Sigmoid colon (tissue), 7 donors: Measurements from ENCODE around the gene CARMIL1. TPM values are rescaled to one million over a fixed set of nuclear protein-coding genes. Genes with fewer than 3 reads are reported as not detected.
"Not testable (repeated sequence)": the region's sequence is repeated elsewhere in the genome, so short reads cannot be mapped to it uniquely, and the experiment has no call there.

Experiments used
- DNase-seq: peaks from one replicate; pipeline ENCODE4 v3.0.0-alpha.2; 2019
- H3K27ac ChIP-seq, 4 donors: fragments of 200-600 bp; sonication (generic); one replicate each; pipeline ENCODE4 v1.5.1; 2016 to 2019; ENCODE audit warnings: mild to moderate bottlenecking in 1 of 4
- H3K27me3 ChIP-seq, 3 donors: fragments of 200-600 bp; sonication (generic); one replicate each; pipeline ENCODE4 v1.5.1; 2019; ENCODE audit warnings: mild to moderate bottlenecking in 1 of 3
- H3K36me3 ChIP-seq, 4 donors: fragments of 200-600 bp; sonication (generic); one replicate each; pipeline ENCODE4 v1.5.1; 2016 to 2019
- H3K4me1 ChIP-seq, 4 donors: fragments of 200-600 bp; sonication (generic); one replicate each; pipeline ENCODE4 v1.5.1; 2017 to 2019
- H3K4me3 ChIP-seq, 4 donors: fragments of 200-600 bp; sonication (generic); one replicate each; pipeline ENCODE4 v1.5.1; 2017 to 2019; ENCODE audit warnings: mild to moderate bottlenecking in 2 of 4, moderate library complexity in 1 of 4
- H3K9me3 ChIP-seq, 4 donors: fragments of 200-600 bp in 3 of 4; sonication (generic) in 3 of 4; one replicate each; pipeline versions ENCODE4 v1.5.1 to v1.6.1; 2013 to 2019
- CTCF ChIP-seq, 4 experiments: fragments of 450-650 bp in 3 of 4; fragments of 200-600 bp in 1 of 4; IDR thresholded peaks; one replicate each; pipeline ENCODE4 v1.5.1; 2016 to 2019; ENCODE audit warnings: antibody characterized with exemption in 4 of 4, mild to moderate bottlenecking in 3 of 4, moderate library complexity in 2 of 4
- EP300 ChIP-seq, 4 donors: sonication (generic); formaldehyde crosslinking; IDR thresholded peaks; one replicate each; pipeline ENCODE4 v1.6.1; 2017; ENCODE audit warnings: antibody characterized with exemption in 4 of 4
- POLR2A ChIP-seq, 2 donors: fragments of 450-650 bp; IDR thresholded peaks; one replicate each; pipeline ENCODE4 v1.6.1; 2016; ENCODE audit warnings: antibody characterized with exemption in 2 of 2, mild to moderate bottlenecking in 2 of 2, moderate library complexity in 2 of 2
- POLR2AphosphoS5 ChIP-seq, 4 donors: sonication (generic); formaldehyde crosslinking; IDR thresholded peaks; one replicate each; pipeline ENCODE4 v1.6.1; 2017; ENCODE audit warnings: antibody characterized with exemption in 4 of 4
- WGBS, 2 donors: extraction: QIAGEN DNeasy Blood & Tissue Kit; methylation state at CpG; one replicate each; pipeline ENCODE4 v1.1.7; 2013; 5-methylcytosine and 5-hydroxymethylcytosine counted together
- intact Hi-C: fragments of 100-400 bp; cut with DNase I; formaldehyde crosslinking; loops from one replicate; pipeline ENCODE4 v1.15.1; 2023
- polyA plus RNA-seq, 3 donors: library from polyadenylated mRNA; stranded (reverse); fragments of 200-250 nt; gene quantifications; one replicate each; pipeline ENCODE4 v1.2.3, GENCODE V29; 2013
- total RNA-seq, 4 donors: library from RNA; depleted of rRNA; stranded (reverse); fragments of >200 nt; gene quantifications; one replicate each; pipeline ENCODE4 v1.1.0, GENCODE V29; 2016
- donor health status: healthy with polysubstance abuse.
- donor health status: Bipolar disorder and iron deficiency.
- donor health status: healthy.

Gene CARMIL1
- total and polyA plus RNA-seq, 7 donors, result 3.4 to 24.0 (median 8.2) TPM

- no peak for DNase-seq
- H3K27me3 ChIP-seq, result no peaks in the 10 kb centered on the region
- H3K27ac ChIP-seq, result no peak overlapping the region
- H3K36me3 ChIP-seq, result no peaks in the 10 kb centered on the region
- 74 to 87% methylated on average over 4 of the region's 4 CpGs for WGBS, 2 donors
- TF ChIP-seq POLR2AphosphoS5 (IDR thresholded peaks at IDR 0.05) (no peak), CTCF (IDR thresholded peaks at IDR 0.05) (no peak), EP300 (IDR thresholded peaks at IDR 0.05) (no peak), POLR2A (IDR thresholded peaks at IDR 0.05) (no peak)
- H3K9me3 ChIP-seq, result no peaks in the 10 kb centered on the region
- intact Hi-C loops, result no loop called here
- H3K4me1 ChIP-seq, result no peaks in the 10 kb centered on the region
- no peak overlapping the region for H3K4me3 ChIP-seq
These were observed 300.8 kb downstream of the CARMIL1 start for GRCh38 chr6:25579902-25580495.

- H3K4me1 ChIP-seq, result no peaks in the 10 kb centered on the region
- no peaks in the 10 kb centered on the region for H3K9me3 ChIP-seq
- no peak for DNase-seq
- H3K27ac ChIP-seq, result no peak overlapping the region
- H3K36me3 ChIP-seq, result no peaks in the 10 kb centered on the region
- no peak overlapping the region for H3K4me3 ChIP-seq
- H3K27me3 ChIP-seq, result no peaks in the 10 kb centered on the region
- intact Hi-C loops, result no loop called here
- TF ChIP-seq CTCF (IDR thresholded peaks at IDR 0.05) (no peak), POLR2AphosphoS5 (IDR thresholded peaks at IDR 0.05) (no peak), POLR2A (IDR thresholded peaks at IDR 0.05) (no peak), EP300 (IDR thresholded peaks at IDR 0.05) (no peak)
- WGBS, 2 donors, result 95 to 96% methylated on average over 4 of the region's 4 CpGs
These were observed 302.9 kb downstream of the CARMIL1 start for GRCh38 chr6:25582101-25582500.

DNA sequence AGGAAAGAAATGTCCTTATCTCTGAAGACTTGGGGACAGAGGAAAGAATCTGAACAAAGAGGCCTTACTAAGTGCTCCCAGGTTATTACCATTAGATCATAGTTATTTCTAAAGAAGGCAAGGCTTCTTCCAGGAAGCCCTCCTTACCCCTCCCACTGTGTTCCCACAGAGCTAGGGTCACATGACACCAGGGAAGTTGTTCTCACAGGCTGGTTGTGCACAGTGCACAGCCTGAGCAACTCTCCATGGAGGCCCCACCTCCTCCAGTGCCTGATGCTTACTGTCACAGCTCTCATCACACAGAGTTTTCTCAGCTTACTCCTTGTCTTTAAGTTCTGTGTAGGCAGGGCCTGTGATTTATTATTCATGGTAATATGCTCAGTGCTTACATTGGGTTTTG lies 303.9 kb downstream of the CARMIL1 start:
- no peaks in the 10 kb centered on the region for H3K4me1 ChIP-seq
- no peak overlapping the region for H3K27ac ChIP-seq
- no peak for TF ChIP-seq POLR2A (IDR thresholded peaks at IDR 0.05)
- TF ChIP-seq EP300 (IDR thresholded peaks at IDR 0.05), result no peak
- no peak for TF ChIP-seq CTCF (IDR thresholded peaks at IDR 0.05)
- TF ChIP-seq POLR2AphosphoS5 (IDR thresholded peaks at IDR 0.05), result no peak
- no peaks in the 10 kb centered on the region for H3K27me3 ChIP-seq
- no peaks in the 10 kb centered on the region for H3K36me3 ChIP-seq
- no peak for DNase-seq
- intact Hi-C loops, result no loop called here
- H3K9me3 ChIP-seq, result no peaks in the 10 kb centered on the region
- H3K4me3 ChIP-seq, result no peak overlapping the region

GRCh38 chr6:25583906-25584305 lies 304.7 kb downstream of the CARMIL1 start:
- Histone ChIP-seq H3K36me3 (no peaks in the 10 kb centered on the region), H3K4me3 (no peak overlapping the region), H3K27ac (no peak overlapping the region), H3K27me3 (no peaks in the 10 kb centered on the region), H3K4me1 (no peaks in the 10 kb centered on the region), H3K9me3 (no peaks in the 10 kb centered on the region)
- intact Hi-C loops, result no loop called here
- no peak for DNase-seq
- 64 to 98% methylated on average over 3 of the region's 3 CpGs for WGBS, 2 donors
- TF ChIP-seq POLR2A (IDR thresholded peaks at IDR 0.05) (no peak), POLR2AphosphoS5 (IDR thresholded peaks at IDR 0.05) (no peak), CTCF (IDR thresholded peaks at IDR 0.05) (no peak), EP300 (IDR thresholded peaks at IDR 0.05) (no peak)

GRCh38 chr6:25585225-25585624 lies 306.1 kb downstream of the CARMIL1 start:
- H3K4me3 ChIP-seq, result no peak overlapping the region
- 94 to 96% methylated on average over 4 of the region's 4 CpGs for WGBS, 2 donors
- intact Hi-C loops, result no loop called here
- no peaks in the 10 kb centered on the region for H3K9me3 ChIP-seq
- H3K4me1 ChIP-seq, result no peaks in the 10 kb centered on the region
- TF ChIP-seq POLR2AphosphoS5 (IDR thresholded peaks at IDR 0.05), result no peak
- no peaks in the 10 kb centered on the region for H3K36me3 ChIP-seq
- no peak overlapping the region for H3K27ac ChIP-seq
- no peak for DNase-seq
- H3K27me3 ChIP-seq, result no peaks in the 10 kb centered on the region

DNA sequence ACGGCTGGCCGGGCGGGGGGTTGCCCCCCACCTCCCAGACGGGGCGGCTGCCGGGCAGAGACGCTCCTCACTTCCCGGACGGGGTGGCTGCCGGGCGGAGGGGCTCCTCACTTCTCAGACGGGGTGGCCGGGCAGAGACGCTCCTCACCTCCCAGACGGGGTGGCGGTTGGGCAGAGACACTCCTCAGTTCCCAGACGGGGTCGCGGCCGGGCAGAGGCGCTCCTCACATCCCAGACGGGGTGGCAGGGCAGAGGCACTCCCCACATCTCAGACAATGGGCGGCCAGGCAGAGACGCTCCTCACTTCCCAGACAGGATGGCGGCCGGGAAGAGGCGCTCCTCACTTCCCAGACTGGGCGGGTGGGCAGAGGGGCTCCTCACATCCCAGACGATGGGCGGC lies 306.9 kb downstream of the CARMIL1 start:
- DNase-seq, H3K27ac ChIP-seq, H3K36me3 ChIP-seq, H3K4me3 ChIP-seq, H3K4me1 ChIP-seq, H3K27me3 ChIP-seq, H3K9me3 ChIP-seq, intact Hi-C loops: not testable (repeated sequence)
- 94 to 96% methylated on average over 30 of the region's 30 CpGs for WGBS, 2 donors
